A673 (cell line): ENCODE measurements around the gene PTTG1. TPM values are rescaled to one million over a fixed set of nuclear protein-coding genes. Genes with fewer than 3 reads are reported as not detected.
A peak's percentile ranks its signal among the peaks of the same experiment; 100 is the strongest.

Experiments used
- BruUV-seq: library from RNA; stranded (reverse); fragments of 400-500 nt; replicated peaks from 2 replicates; lab custom pipeline; 2021; lab: Mats Ljungman, UMichigan
- CTCF ChIA-PET: fragments of 300-600 bp; sonication (Branson Sonifier 250); formaldehyde crosslinking; loops from one replicate; lab custom pipeline; 2022; ENCODE audit warnings: antibody characterized with exemption; lab: Charles Lee
- POLR2A ChIA-PET: fragments of 300-600 bp; sonication (Branson Sonifier 250); formaldehyde crosslinking; loops from one replicate; lab custom pipeline; 2022; ENCODE audit warnings: antibody characterized with exemption; ENCODE audit not compliant: low non-redundant PET; lab: Charles Lee
- DNase-seq: peaks from one replicate; pipeline ENCODE4 v3.0.0-alpha.2; 2015; ENCODE audit warnings: low spot score
- H3K27ac ChIP-seq: fragments of 200-600 bp; sonication (generic); 2 replicates; pipeline ENCODE4 v1.5.1; 2016; ENCODE audit warnings: mixed run types, low read depth, mild to moderate bottlenecking, mixed read lengths, antibody characterized with exemption, low read length; ENCODE audit not compliant: poor library complexity, severe bottlenecking
- H3K27me3 ChIP-seq: fragments of 200-600 bp; sonication (generic); replicated peaks from 2 replicates; pipeline ENCODE4 v1.6.1; 2017; ENCODE audit warnings: mixed run types, low read depth, mild to moderate bottlenecking, mixed read lengths, antibody characterized with exemption, low read length; ENCODE audit not compliant: insufficient read depth, poor library complexity
- H3K36me3 ChIP-seq: fragments of 200-600 bp; sonication (generic); 2 replicates; pipeline ENCODE4 v1.6.1; 2016; ENCODE audit warnings: mixed run types, mild to moderate bottlenecking, mixed read lengths, antibody characterized with exemption, low read length; ENCODE audit not compliant: insufficient read depth, poor library complexity, severe bottlenecking
- H3K4me1 ChIP-seq: fragments of 200-600 bp; sonication (generic); 2 replicates; pipeline ENCODE4 v1.6.1; 2017; ENCODE audit warnings: mixed run types, mild to moderate bottlenecking, mixed read lengths, antibody characterized with exemption, low read length; ENCODE audit not compliant: insufficient read depth, poor library complexity, severe bottlenecking
- H3K4me3 ChIP-seq: fragments of 200-600 bp; sonication (generic); 2 replicates; pipeline ENCODE4 v1.5.1; 2016; ENCODE audit warnings: low read depth, mixed run types, mild to moderate bottlenecking, mixed read lengths, low read length; ENCODE audit not compliant: poor library complexity, severe bottlenecking
- H3K9me3 ChIP-seq: fragments of 200-600 bp; sonication (generic); 2 replicates; pipeline ENCODE4 v1.6.1; 2016; ENCODE audit warnings: mixed run types, low read depth, mild to moderate bottlenecking, mixed read lengths, antibody characterized with exemption, low read length; ENCODE audit not compliant: poor library complexity, severe bottlenecking
- CTCF ChIP-seq: fragments of 300-800, 200-600 bp; sonication (generic); conservative IDR thresholded peaks from 2 replicates; pipeline ENCODE4 v1.5.1; 2017; ENCODE audit warnings: low read depth, mild to moderate bottlenecking, antibody characterized with exemption, low read length, moderate library complexity, mixed read lengths
- EZH2 ChIP-seq: fragments of 200-600 bp; sonication (generic); IDR thresholded peaks from 2 replicates; pipeline ENCODE4 v1.6.1; 2017; ENCODE audit warnings: borderline replicate concordance, low read depth, mild to moderate bottlenecking, mixed read lengths, antibody characterized with exemption, low read length; ENCODE audit not compliant: poor library complexity, severe bottlenecking
- intact Hi-C: fragments of 100-400 bp; cut with micrococcal nuclease; formaldehyde crosslinking; loops from one replicate; pipeline ENCODE4 v1.10.0; 2022; ENCODE audit not compliant: unreplicated experiment
- total RNA-seq: library from RNA; stranded (reverse); gene quantifications from 2 replicates; pipeline ENCODE4 v1.2.3, GENCODE V29; 2021

The PTTG1 gene
- total RNA-seq, 1 experiment from 2014 or later, result 192 TPM

GRCh38 chr5:160467555-160468362, 46.1 kb downstream of the PTTG1 start:
- Histone ChIP-seq H3K36me3 (no peaks in the 10 kb centered on the region), H3K27me3 (no peaks in the 10 kb centered on the region), H3K9me3 (no peaks in the 10 kb centered on the region), H3K4me3 (no peak overlapping the region), H3K27ac (no peak overlapping the region), H3K4me1 (no peaks in the 10 kb centered on the region)
- BruUV-seq, result no TSS peak
- intact Hi-C loops, result no loop called here
- DNase-seq, result peak; percentile 1
- TF ChIP-seq CTCF (no peak), EZH2 (no peak)
- ChIA-PET POLR2A (no interaction called here), CTCF (interaction anchor here (1.1 kb wide), 1 partner anchor 28 kb away, joined by 3 read pairs; no protein-coding TSS in a partner anchor)

GRCh38 chr5:160468363-160468975, 46.8 kb downstream of the PTTG1 start:
- no peaks in the 10 kb centered on the region for H3K4me1 ChIP-seq
- no TSS peak for BruUV-seq
- TF ChIP-seq EZH2 (no peak), CTCF (no peak)
- POLR2A ChIA-PET, result no interaction called here
- no peak overlapping the region for H3K4me3 ChIP-seq
- no peak for DNase-seq
- intact Hi-C loops, result no loop called here
- no peaks in the 10 kb centered on the region for H3K27me3 ChIP-seq
- H3K36me3 ChIP-seq, result no peaks in the 10 kb centered on the region
- H3K9me3 ChIP-seq, result no peaks in the 10 kb centered on the region
- H3K27ac ChIP-seq, result no peak overlapping the region
- CTCF ChIA-PET, result interaction anchor here (1.1 kb wide), 1 partner anchor 29 kb away, joined by 3 read pairs; no protein-coding TSS in a partner anchor

GRCh38 chr5:160469156-160470144, 47.8 kb downstream of the PTTG1 start:
- ChIA-PET POLR2A (no interaction called here), CTCF (no interaction called here)
- no TSS peak for BruUV-seq

More at GRCh38 chr5:160469156-160470144, 47.8 kb downstream of the PTTG1 start:
- Histone ChIP-seq H3K4me3 (no peak overlapping the region), H3K36me3 (no peaks in the 10 kb centered on the region), H3K9me3 (no peaks in the 10 kb centered on the region), H3K27ac (no peak overlapping the region), H3K4me1 (no peaks in the 10 kb centered on the region), H3K27me3 (no peaks in the 10 kb centered on the region)
- no peak for DNase-seq
- intact Hi-C loops, result no loop called here
- TF ChIP-seq CTCF, result no peak
- no peak for TF ChIP-seq EZH2
